DND-41 (cell line): ENCODE measurements around the gene EAF2.

Experiments
- ATAC-seq: fragments of 200-7000 bp; cut with Tn5 transposase; 3 replicates; pipeline ENCODE4 v1.9.1; 2021; ENCODE audit warnings: low read depth; ENCODE audit not compliant: insufficient read depth
- DNase-seq: peaks from one replicate; pipeline ENCODE4 v3.0.0-alpha.2; 2020
- H2AFZ ChIP-seq: 2 replicates; pipeline ENCODE4 v1.6.0; 2012; ENCODE audit warnings: low read depth, low read length
- H3K27ac ChIP-seq: 2 replicates; pipeline ENCODE4 v1.5.1; 2012; ENCODE audit warnings: low read length, inconsistent platforms
- H3K27me3 ChIP-seq: fragments of 200-600 bp; sonication (generic); 2 replicates; pipeline ENCODE4 v1.6.0; 2012; ENCODE audit warnings: low read length, mild to moderate bottlenecking, inconsistent platforms; ENCODE audit not compliant: insufficient read depth, poor library complexity
- H3K36me3 ChIP-seq: 2 replicates; pipeline ENCODE4 v1.5.1; 2012; ENCODE audit warnings: low read length, inconsistent platforms; ENCODE audit not compliant: insufficient read depth
- H3K4me1 ChIP-seq: 2 replicates; pipeline ENCODE4 v1.5.1; 2012; ENCODE audit warnings: mild to moderate bottlenecking, low read length; ENCODE audit not compliant: insufficient read depth
- H3K4me2 ChIP-seq: 2 replicates; pipeline ENCODE4 v1.6.0; 2012; ENCODE audit warnings: mild to moderate bottlenecking, moderate library complexity, low read length, inconsistent platforms; ENCODE audit not compliant: insufficient read depth
- H3K4me3 ChIP-seq, 2 experiments: fragments of 200-600 bp in 1 of 2; shearing (Covaris generic) in 1 of 2; 2 replicates each; pipeline ENCODE4 v1.5.1; 2012 to 2016; ENCODE audit warnings: inconsistent platforms in 2 of 2, low read length in 2 of 2, mild to moderate bottlenecking in 2 of 2, low read depth in 1 of 2, moderate library complexity in 1 of 2
- H3K79me2 ChIP-seq: 2 replicates; pipeline ENCODE4 v1.6.0; 2012; ENCODE audit warnings: low read length, inconsistent platforms; ENCODE audit not compliant: insufficient read depth
- H3K9ac ChIP-seq: 2 replicates; pipeline ENCODE4 v1.6.0; 2012; ENCODE audit warnings: low read depth, mild to moderate bottlenecking, inconsistent platforms, low read length, moderate library complexity
- H3K9me3 ChIP-seq: 2 replicates; pipeline ENCODE4 v1.5.1; 2012; ENCODE audit warnings: low read length, moderate library complexity, mild to moderate bottlenecking, inconsistent platforms; ENCODE audit not compliant: insufficient read depth, severe bottlenecking
- H4K20me1 ChIP-seq: 2 replicates; pipeline ENCODE4 v1.6.0; 2012; ENCODE audit warnings: low read length; ENCODE audit not compliant: insufficient read depth
- EZH2 ChIP-seq: IDR thresholded peaks from 3 replicates; pipeline ENCODE4 v1.6.1; 2012; ENCODE audit warnings: borderline replicate concordance, low read depth, mild to moderate bottlenecking, moderate library complexity, low read length, inconsistent platforms; ENCODE audit not compliant: severe bottlenecking
- TF ChIP-seq, protein P1 (sequence below): IDR thresholded peaks from 2 replicates; pipeline ENCODE4 v1.5.1; 2012; ENCODE audit warnings: borderline replicate concordance, low read length, moderate library complexity, mild to moderate bottlenecking; ENCODE audit not compliant: poor library complexity, severe bottlenecking; ENCODE audit errors: extremely low read depth

The EAF2 gene

DNA sequence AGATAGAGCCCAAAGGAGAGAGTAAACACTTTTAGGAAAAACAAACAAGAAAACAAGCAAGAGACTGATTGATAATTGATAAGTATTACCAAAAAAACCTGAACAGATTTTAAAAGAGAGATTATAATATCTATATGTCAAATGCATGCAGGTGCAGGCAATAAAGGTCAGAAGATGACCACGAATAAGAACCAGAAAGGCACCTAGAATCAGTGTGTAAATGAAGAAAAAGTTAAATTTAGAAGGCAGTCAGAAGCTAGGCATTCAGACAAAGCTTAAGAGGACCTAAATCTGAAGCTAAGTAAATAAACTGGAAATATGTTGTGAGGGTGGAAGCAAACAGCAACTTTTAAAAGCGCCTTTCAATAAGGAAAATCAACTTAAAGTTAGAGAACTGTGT, 16.4 kb upstream of the EAF2 start:
- Histone ChIP-seq H4K20me1 (peaks cover 6% of the 10 kb centered on the region; the same call in 1 of the 2 replicates), H3K27ac (no peak overlapping the region), H3K9me3 (peaks cover 8% of the 10 kb centered on the region), H3K9ac (no peak overlapping the region), H2AFZ (no peak overlapping the region), H3K4me3 (no peak overlapping the region), H3K27me3 (no peaks in the 10 kb centered on the region), H3K79me2 (peaks cover 69% of the 10 kb centered on the region), H3K36me3 (peaks cover 56% of the 10 kb centered on the region), H3K4me1 (0 out of 2 replicates have a peak, but pooled peaks cover 5% of the 10 kb centered on the region), H3K4me2 (no peak overlapping the region)
- no peak for ATAC-seq
- TF ChIP-seq EZH2: no peak
- TF ChIP-seq, protein P1, sequence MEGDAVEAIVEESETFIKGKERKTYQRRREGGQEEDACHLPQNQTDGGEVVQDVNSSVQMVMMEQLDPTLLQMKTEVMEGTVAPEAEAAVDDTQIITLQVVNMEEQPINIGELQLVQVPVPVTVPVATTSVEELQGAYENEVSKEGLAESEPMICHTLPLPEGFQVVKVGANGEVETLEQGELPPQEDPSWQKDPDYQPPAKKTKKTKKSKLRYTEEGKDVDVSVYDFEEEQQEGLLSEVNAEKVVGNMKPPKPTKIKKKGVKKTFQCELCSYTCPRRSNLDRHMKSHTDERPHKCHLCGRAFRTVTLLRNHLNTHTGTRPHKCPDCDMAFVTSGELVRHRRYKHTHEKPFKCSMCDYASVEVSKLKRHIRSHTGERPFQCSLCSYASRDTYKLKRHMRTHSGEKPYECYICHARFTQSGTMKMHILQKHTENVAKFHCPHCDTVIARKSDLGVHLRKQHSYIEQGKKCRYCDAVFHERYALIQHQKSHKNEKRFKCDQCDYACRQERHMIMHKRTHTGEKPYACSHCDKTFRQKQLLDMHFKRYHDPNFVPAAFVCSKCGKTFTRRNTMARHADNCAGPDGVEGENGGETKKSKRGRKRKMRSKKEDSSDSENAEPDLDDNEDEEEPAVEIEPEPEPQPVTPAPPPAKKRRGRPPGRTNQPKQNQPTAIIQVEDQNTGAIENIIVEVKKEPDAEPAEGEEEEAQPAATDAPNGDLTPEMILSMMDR: no peak
- no peak for DNase-seq

DNA sequence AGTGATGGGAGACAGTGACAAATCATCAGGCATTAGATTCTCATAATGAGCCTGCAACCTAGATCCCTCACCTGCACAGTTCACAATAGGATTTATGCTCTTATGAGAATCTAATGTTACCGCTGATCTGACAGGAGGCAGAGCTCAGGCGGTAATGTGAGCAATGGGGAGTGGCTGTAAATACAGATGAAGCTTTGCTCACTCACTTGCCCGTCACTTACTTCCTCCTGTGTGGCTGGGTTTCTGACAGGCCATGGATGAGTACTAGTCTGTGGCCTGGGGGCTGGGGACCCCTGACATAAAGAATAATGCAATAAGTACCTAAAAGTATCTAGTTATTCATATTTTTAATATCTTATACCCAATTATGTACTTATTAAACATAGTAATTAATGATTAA, 15.8 kb upstream of the EAF2 start:
- no peak overlapping the region for H3K4me3 ChIP-seq
- peaks cover 63% of the 10 kb centered on the region for H3K36me3 ChIP-seq
- no peak overlapping the region for H3K27ac ChIP-seq
- no peak overlapping the region for H3K9ac ChIP-seq
- TF ChIP-seq EZH2: no peak
- TF ChIP-seq, protein P1: no peak
- no peak for ATAC-seq
- DNase-seq: no peak
- H4K20me1 ChIP-seq: peaks cover 6% of the 10 kb centered on the region; the same call in 1 of the 2 replicates
- no peak overlapping the region for H2AFZ ChIP-seq
- peaks cover 69% of the 10 kb centered on the region for H3K79me2 ChIP-seq
- H3K4me2 ChIP-seq: no peak overlapping the region
- peaks cover 13% of the 10 kb centered on the region for H3K9me3 ChIP-seq
- H3K27me3 ChIP-seq: no peaks in the 10 kb centered on the region
- H3K4me1 ChIP-seq: 0 out of 2 replicates have a peak, but pooled peaks cover 5% of the 10 kb centered on the region

DNA sequence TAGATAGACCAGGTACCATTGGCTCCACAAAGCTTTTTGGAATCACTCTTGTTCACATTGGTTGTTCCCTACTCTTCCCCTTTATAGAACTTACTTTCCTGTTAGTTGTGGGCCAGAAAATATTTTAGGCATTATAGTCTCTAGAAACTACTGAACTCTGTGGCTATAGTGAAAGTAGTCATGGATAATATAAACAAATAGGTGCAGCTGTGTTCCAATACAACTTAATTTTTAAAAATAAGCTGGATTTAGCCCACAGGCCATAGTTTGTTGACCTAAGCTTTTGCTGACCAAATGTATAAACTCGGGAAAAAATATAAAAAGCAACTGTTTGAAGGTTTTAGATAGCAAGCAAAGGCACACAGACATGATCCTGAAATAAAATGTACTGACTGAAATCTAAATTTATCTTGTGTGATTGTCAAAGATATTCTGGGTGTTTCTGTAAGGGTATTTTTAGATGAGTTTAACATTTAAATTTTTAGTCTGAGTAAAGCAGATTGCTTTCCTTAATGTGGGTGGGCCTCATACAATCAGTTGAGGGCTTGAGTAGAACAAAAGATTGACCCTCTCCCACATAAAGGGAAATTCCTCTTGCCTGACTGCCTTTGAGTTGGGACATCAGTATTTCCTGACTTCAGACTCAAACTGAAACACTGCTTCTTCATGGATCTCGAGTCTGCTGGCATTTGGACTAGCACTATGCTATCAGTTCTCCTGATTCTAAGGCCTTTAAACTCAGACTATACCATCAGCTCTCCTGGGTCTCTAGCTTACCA, 13.4 kb upstream of the EAF2 start:
- Histone ChIP-seq H4K20me1 (no peaks in the 10 kb centered on the region), H3K36me3 (peaks cover 86% of the 10 kb centered on the region), H3K9ac (no peak overlapping the region), H2AFZ (no peak overlapping the region), H3K27ac (no peak overlapping the region), H3K4me1 (0 out of 2 replicates have a peak, but pooled peaks cover 5% of the 10 kb centered on the region), H3K79me2 (peaks cover 60% of the 10 kb centered on the region), H3K9me3 (peaks cover 13% of the 10 kb centered on the region), H3K4me2 (no peak overlapping the region), H3K27me3 (no peaks in the 10 kb centered on the region), H3K4me3 (no peak overlapping the region)
- TF ChIP-seq, protein P1: no peak
- TF ChIP-seq EZH2: no peak
- no peak for ATAC-seq
- DNase-seq: no peak
